Epithelial cell of esophagus (primary cell): ENCODE data around the gene REEP6.

ENCODE experiments used
- DNase-seq: peaks from one replicate; pipeline ENCODE4 v3.0.0; 2010; ENCODE audit warnings: low read depth
- H3K4me3 ChIP-seq: 2 replicates; pipeline ENCODE4 v1.5.1; 2011; ENCODE audit warnings: mild to moderate bottlenecking, low read length, control low read depth
- TF ChIP-seq, protein P1 (sequence below): IDR thresholded peaks from 2 replicates; pipeline ENCODE4 v1.5.1; 2011; ENCODE audit warnings: low read depth, mild to moderate bottlenecking, low read length, control low read depth, inconsistent platforms; ENCODE audit not compliant: insufficient read depth; ENCODE audit errors: missing control alignments

REEP6 gene

GRCh38 chr19:1502433-1503088 is 11.6 kb downstream of the REEP6 start:
- peak overlapping the region; percentile 33 for H3K4me3 ChIP-seq
- TF ChIP-seq, protein P1, sequence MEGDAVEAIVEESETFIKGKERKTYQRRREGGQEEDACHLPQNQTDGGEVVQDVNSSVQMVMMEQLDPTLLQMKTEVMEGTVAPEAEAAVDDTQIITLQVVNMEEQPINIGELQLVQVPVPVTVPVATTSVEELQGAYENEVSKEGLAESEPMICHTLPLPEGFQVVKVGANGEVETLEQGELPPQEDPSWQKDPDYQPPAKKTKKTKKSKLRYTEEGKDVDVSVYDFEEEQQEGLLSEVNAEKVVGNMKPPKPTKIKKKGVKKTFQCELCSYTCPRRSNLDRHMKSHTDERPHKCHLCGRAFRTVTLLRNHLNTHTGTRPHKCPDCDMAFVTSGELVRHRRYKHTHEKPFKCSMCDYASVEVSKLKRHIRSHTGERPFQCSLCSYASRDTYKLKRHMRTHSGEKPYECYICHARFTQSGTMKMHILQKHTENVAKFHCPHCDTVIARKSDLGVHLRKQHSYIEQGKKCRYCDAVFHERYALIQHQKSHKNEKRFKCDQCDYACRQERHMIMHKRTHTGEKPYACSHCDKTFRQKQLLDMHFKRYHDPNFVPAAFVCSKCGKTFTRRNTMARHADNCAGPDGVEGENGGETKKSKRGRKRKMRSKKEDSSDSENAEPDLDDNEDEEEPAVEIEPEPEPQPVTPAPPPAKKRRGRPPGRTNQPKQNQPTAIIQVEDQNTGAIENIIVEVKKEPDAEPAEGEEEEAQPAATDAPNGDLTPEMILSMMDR: no peak
- no peak for DNase-seq

GRCh38 chr19:1503089-1503924 is 12.3 kb downstream of the REEP6 start:
- peak; percentile 38 for DNase-seq
- TF ChIP-seq, protein P1: peak; percentile 62
- peak overlapping the region; percentile 33 for H3K4me3 ChIP-seq

- no peak overlapping the region for H3K4me3 ChIP-seq
- TF ChIP-seq, protein P1: no peak
Measured at GRCh38 chr19:1503925-1504773, 13.2 kb downstream of the REEP6 start.

GRCh38 chr19:1505012-1505411 is 14.0 kb downstream of the REEP6 start:
- DNase-seq: no peak
- no peak overlapping the region for H3K4me3 ChIP-seq
- TF ChIP-seq, protein P1: no peak

More at GRCh38 chr19:1503925-1504773, 13.2 kb downstream of the REEP6 start:
- DNase-seq: no peak

GRCh38 chr19:1505991-1506881 is 15.3 kb downstream of the REEP6 start:
- DNase-seq: no peak
- TF ChIP-seq, protein P1: no peak
- no peak overlapping the region for H3K4me3 ChIP-seq

- DNase-seq: no peak
- peak overlapping the region; percentile 50 for H3K4me3 ChIP-seq
- TF ChIP-seq, protein P1: no peak
Measured at GRCh38 chr19:1507192-1507660, 16.2 kb downstream of the REEP6 start.
